ENCODE data around the gene SELENOP. TPM values are rescaled to one million over a fixed set of nuclear protein-coding genes. Genes with fewer than 3 reads are reported as not detected.
"Not testable (repeated sequence)": the region's sequence is repeated elsewhere in the genome, so short reads cannot be mapped to it uniquely, and the experiment has no call there.

The SELENOP gene
- total and polyA plus RNA-seq, 2 of the 8 experiments (the other 6 are each of a cell fraction or from before 2014, with no cell fraction given) = 5.5 to 19.4 TPM

DNA sequence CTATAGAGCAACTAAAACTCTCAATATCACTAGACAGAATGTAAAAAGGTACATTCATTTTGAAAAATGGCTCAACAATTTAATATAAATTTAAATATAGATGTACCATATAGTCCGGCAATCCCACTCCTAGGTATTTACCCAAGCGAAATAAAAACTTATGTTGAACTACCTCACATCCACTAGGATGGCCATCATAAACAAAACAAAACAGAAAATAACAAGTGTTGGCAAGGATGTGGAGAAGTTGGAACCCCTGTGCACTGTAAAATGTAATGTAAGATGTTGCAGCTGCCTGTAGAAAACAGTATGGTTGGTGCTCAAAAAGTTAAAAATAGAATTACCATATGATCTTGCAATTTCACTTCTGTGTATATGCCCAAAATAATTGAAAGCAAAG, 36.9 kb upstream of the SELENOP start (continued):
- TF ChIP-seq TCF12 (IDR thresholded peaks at IDR 0.05; ENCODE audit: low read depth, low read length) (no peak), CBX8 (IDR thresholded peaks at IDR 0.05; ENCODE audit: borderline replicate concordance, low read depth, low read length) (no peak), YY1 (IDR thresholded peaks at IDR 0.05; ENCODE audit: low read depth, low read length) (no peak), EP300 (IDR thresholded peaks at IDR 0.05; ENCODE audit: borderline replicate concordance in 1 of 2, low read depth in 2 of 2, low read length in 2 of 2) (no peak)

DNA sequence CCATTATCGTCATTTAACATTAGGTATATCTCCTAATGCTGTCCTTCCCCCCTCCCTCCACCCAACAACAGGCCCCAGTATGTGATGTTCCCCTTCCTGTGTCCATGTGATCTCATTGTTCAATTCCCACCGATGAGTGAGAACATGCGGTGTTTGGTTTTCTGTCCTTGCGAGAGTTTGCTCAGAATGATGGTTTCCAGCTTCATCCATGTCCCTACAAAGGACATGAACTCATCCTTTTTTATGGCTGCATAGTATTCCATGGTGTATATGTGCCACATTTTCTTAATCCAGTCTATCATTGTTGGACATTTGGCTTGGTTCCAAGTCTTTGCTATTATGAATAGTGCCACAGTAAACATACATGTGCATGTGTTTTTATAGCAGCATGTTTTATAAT, 32.7 kb upstream of the SELENOP start:
- H3K23ac ChIP-seq (ENCODE audit: insufficient read length); H3K23me2 ChIP-seq (ENCODE audit: low read depth, low read length); H3K18ac ChIP-seq (ENCODE audit: extremely low read depth, low read length); H4K20me1 ChIP-seq (replicated peaks in 1 of 2; ENCODE audit: control insufficient read depth in 1 of 2, insufficient read depth in 2 of 2, low read length in 2 of 2); H3K27ac ChIP-seq (ENCODE audit: low read depth, low read length); FAIRE-seq; CTCF ChIA-PET (ENCODE audit: partially characterized antibody); DNase-seq (ENCODE audit: low read depth in 1 of 2, low spot score in 2 of 2); H4K5ac ChIP-seq (ENCODE audit: insufficient read length, low read depth, low read length); H2BK5ac ChIP-seq (ENCODE audit: low read depth, low read length); H3K9me3 ChIP-seq (ENCODE audit: insufficient read depth in 2 of 2, low read depth in 1 of 2, low read length in 1 of 2); H3K56ac ChIP-seq (replicated peaks; ENCODE audit: insufficient read length, low read depth, low read length); H2BK12ac ChIP-seq (ENCODE audit: low read depth, low read length); H2AK5ac ChIP-seq (ENCODE audit: low read depth, low read length); H3K79me2 ChIP-seq (ENCODE audit: control insufficient read depth in 1 of 2, insufficient read depth in 2 of 2, low read length in 2 of 2); H3K36me3 ChIP-seq (ENCODE audit: control insufficient read depth in 2 of 4, insufficient read depth in 4 of 4, low read length in 3 of 4); H3K9ac ChIP-seq (replicated peaks in 1 of 4; ENCODE audit: extremely low read depth in 1 of 4, low read depth in 3 of 4, low read length in 3 of 4); H3K4me2 ChIP-seq (ENCODE audit: insufficient read depth in 1 of 2, low read depth in 2 of 2, low read length in 2 of 2); H3K79me1 ChIP-seq (ENCODE audit: low read depth, low read length); H2BK120ac ChIP-seq (replicated peaks; ENCODE audit: low read depth, low read length); H3K4ac ChIP-seq (replicated peaks; ENCODE audit: insufficient read length, low read depth, low read length); H4K8ac ChIP-seq (ENCODE audit: extremely low read depth, insufficient read depth, low read length); H4K91ac ChIP-seq (replicated peaks; ENCODE audit: insufficient read length, low read length); H3K4me3 ChIP-seq (ENCODE audit: extremely low read depth in 1 of 4, insufficient read depth in 2 of 4, low read depth in 3 of 4, low read length in 4 of 4); H3K14ac ChIP-seq (ENCODE audit: insufficient read length); H2BK15ac ChIP-seq (ENCODE audit: low read length); H2AFZ ChIP-seq (ENCODE audit: low read length); POLR2A ChIA-PET (ENCODE audit: partially characterized antibody); H3K27me3 ChIP-seq (replicated peaks in 1 of 4; ENCODE audit: control insufficient read depth in 3 of 4, extremely low read depth in 1 of 4, insufficient read depth in 3 of 4, low read length in 3 of 4); H3K4me1 ChIP-seq (replicated peaks in 1 of 4; ENCODE audit: control insufficient read depth in 3 of 4, insufficient read depth in 4 of 4, low read length in 3 of 4); H2BK20ac ChIP-seq (ENCODE audit: low read length): not testable (repeated sequence)
- WGBS, 2 experiments (ENCODE audit: extremely low coverage in 1 of 2, insufficient coverage in 1 of 2, insufficient read length in 1 of 2, insufficient replicate concordance in 2 of 2, low coverage in 1 of 2, low lambda C conversion rate in 2 of 2, missing lambda C conversion rate in 1 of 2) = 91% methylated on average over 4 of the region's 4 CpGs; no CpG with 5 or more reads in 1 of the 2 experiments
